GM18505 (cell line): ENCODE measurements around the gene ZNF385D.
"Not testable (repeated sequence)": the region's sequence is repeated elsewhere in the genome, so short reads cannot be mapped to it uniquely, and the experiment has no call there.

Experiments
- ATAC-seq: cut with Tn5 transposase; IDR thresholded peaks from one replicate; pipeline ENCODE4 v1.9.1; 2021; ENCODE audit not compliant: unreplicated experiment
- POLR2A ChIP-seq: IDR thresholded peaks from 4 replicates; pipeline ENCODE4 v1.6.1; 2011; ENCODE audit warnings: borderline replicate concordance; ENCODE audit not compliant: insufficient read depth, insufficient read length; ENCODE audit errors: extremely low read depth

ZNF385D gene

DNA sequence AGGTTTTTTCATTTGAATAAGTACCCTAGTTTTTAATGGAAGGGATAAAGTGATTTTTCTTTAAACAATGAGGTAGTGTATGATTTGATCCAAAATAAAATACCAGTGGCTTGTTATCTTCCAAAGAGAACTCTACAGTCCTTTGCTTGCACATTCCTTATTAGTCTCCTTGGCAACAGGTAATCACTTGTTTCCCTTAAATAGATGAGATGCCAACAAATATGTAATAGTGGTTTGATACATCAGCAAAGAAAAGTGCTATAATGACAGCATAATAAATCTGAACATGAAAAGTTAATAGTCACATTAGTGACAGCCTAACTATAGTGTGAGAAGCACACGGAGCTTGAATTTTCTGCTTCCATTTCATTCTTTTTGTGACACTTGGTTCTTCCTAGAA, 360.2 kb downstream of the ZNF385D start:
- no peak for TF ChIP-seq POLR2A
- no peak for ATAC-seq

DNA sequence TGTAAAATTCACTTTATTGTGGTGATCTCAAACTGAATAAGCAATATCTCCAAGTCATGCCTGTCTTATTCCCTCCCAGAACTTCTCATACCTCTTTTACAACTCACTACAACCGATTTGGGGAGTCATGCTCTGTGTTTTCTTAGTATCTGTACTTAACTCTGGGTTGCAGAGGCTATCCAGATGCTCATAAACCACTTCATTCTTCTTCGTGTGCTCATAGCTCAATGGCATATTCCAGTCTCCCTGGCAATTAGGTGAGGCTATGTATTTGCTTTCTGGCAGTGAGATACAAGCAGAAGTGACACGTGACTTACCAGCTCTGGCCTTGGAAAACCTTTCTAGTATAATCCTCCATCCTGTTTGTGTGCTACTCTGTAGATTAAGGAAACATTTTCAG, 360.9 kb downstream of the ZNF385D start:
- ATAC-seq: no peak
- no peak for TF ChIP-seq POLR2A

DNA sequence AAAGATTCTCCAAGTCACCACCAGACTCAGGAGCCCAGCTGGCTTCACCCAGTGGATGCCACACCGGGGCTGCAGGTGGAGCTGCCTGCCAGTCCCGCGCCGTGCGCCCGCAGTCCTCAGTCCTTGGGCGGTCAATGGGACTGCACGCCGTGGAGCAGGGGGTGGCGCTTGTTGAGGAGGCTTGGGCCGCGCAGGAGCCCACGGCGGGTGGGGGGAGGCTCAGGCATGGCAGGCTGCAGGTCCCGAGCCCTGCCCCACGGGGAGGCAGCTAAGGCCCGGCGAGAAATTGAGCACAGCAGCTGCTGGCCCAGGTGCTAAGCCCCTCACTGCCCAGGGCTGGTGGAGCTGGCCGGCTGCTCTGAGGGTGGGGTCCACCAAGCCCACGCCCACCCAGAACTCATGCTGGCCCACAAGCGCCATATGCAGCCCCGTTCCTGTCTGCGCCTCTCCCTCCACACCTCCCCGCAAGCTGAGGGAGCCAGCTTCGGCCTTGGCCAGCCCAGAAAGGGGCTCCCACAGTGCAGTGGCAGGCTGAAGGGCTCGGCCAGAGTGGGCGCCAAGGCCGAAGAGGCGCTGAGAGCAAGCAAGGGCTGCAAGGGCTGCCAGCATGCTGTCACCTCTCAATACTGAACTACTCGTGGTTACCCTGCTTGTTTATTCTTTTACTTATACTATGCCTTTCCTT, 363.7 kb downstream of the ZNF385D start:
- not testable (repeated sequence) for ATAC-seq

DNA sequence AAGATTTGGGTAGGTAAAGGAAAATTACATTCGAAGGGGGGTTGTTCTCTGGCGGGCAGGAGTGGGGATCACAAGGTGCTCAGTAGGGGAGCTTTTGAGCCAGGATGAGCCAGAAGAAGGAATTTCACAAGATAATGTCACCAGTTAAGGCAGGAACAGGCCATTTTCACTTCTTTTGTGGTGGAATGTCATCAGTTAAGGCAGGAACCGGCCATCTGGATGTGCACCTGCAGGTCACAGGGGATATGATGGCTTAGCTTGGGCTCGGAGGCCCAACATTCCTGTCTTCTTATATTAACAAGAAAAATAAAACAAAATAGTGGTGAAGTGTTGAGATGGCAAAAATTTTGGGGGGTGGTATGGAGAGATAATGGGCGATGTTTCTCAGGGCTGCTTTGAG, 373.0 kb downstream of the ZNF385D start:
- ATAC-seq: not testable (repeated sequence)

DNA sequence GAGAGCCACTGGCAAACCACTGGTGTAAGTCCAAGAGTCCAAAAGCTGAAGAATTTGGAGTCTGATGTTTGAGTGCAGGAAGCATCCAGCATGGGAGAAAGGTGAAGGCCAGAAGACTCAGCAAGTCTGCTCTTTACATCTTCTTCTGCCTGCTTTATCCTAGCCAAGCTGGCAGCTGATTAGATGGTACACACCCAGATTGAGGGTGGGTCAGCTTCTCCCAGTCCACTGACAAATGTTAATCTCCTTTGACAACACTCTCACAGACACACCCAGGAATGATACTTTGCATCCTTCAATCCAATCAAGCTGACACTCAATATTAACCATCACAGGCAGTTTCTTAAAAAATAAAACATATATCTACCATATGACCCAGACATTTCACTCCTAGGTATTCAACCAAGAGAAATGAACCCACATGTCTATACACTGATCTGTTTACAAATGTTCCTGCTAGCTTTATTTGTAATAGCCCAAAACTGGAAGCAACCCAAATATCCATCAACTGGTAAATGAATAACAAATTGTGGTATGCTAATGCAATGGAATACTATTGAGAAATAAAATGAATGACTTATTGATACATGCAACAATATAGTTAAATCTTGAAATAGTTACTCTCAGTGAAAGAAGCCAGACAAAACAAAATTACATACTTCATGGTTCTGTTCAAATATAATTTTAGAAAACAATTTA, 373.8 kb downstream of the ZNF385D start:
- ATAC-seq: no peak
- TF ChIP-seq POLR2A: no peak

DNA sequence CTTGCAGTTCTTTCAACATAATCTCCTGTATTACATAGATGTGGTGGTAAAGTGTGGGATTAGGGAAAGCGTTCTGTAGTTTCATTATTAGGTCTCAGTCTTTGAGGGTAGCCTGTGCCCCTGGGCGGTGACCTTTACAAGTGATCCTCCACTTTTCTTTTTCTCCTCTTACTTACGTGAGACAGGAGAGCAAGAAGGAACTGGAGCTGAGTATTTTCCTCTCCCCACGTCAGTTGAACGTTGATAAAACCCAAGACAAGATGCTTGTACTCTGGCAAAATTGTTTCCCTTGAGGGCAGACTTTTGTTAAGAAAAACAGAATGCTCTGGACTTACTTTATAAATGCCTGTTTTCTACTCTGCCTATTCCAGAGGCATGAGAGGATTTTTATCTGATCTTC, 378.7 kb downstream of the ZNF385D start:
- TF ChIP-seq POLR2A: no peak
- ATAC-seq: no peak
